Esophagus muscularis mucosa (tissue), 4 donors: ENCODE measurements around the gene CPNE5.

Experiments used
- CTCF ChIP-seq, 3 experiments: fragments of 200-600 bp in 2 of 3; fragments of 450-650 bp in 1 of 3; sonication (generic) in 2 of 3; IDR thresholded peaks; one replicate each; pipeline ENCODE4 v1.5.1; 2017 to 2019; ENCODE audit warnings: antibody characterized with exemption in 3 of 3, mild to moderate bottlenecking in 2 of 3, moderate library complexity in 1 of 3
- EP300 ChIP-seq: sonication (generic); formaldehyde crosslinking; IDR thresholded peaks from one replicate; pipeline ENCODE4 v1.6.1; 2017; ENCODE audit warnings: antibody characterized with exemption
- POLR2A ChIP-seq: fragments of 450-650 bp; IDR thresholded peaks from one replicate; pipeline ENCODE4 v1.6.1; 2017; ENCODE audit warnings: antibody characterized with exemption, moderate library complexity, mild to moderate bottlenecking, low read depth

GRCh38 chr6:36754582-36755434, 84.4 kb downstream of the CPNE5 start:
- TF ChIP-seq POLR2A (no peak), CTCF (IDR thresholded peaks at IDR 0.05) (no peak), EP300 (no peak)
